ENCODE data around the gene MIP. TPM values are rescaled to one million over a fixed set of nuclear protein-coding genes. Genes with fewer than 3 reads are reported as not detected.
A peak's percentile ranks its signal among the peaks of the same experiment; 100 is the strongest.
"Not testable (repeated sequence)": the region's sequence is repeated elsewhere in the genome, so short reads cannot be mapped to it uniquely, and the experiment has no call there.

The MIP gene
- total RNA-seq, 2 experiments from 2014 or later = not detected

DNA sequence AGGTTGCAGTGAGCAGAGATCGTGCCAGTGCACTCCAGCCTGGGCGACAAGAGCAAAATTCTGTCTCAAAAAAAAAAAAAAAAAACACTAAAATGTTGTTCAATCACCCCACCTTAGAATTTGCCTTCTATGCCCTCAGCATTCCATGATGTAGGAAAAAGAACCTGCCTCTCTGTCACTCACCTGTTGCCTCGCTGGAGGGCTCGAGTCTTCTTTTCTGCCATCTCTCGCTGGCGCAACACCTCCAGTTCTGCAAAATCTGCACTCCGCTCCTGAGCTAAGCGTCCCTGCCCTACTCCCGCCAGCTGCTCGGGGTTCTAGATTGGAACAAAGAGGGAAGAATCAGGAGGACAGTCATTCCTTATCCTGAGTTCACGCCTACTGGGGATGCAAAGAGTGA, 23.2 kb downstream of the MIP start:
- Mint-ChIP-seq H3K4me1 (ENCODE audit: low read depth) (no peaks in the 10 kb centered on the region), H3K27me3 (ENCODE audit: low read depth) (no peaks in the 10 kb centered on the region), H3K36me3 (ENCODE audit: low read depth) (peaks cover 40% of the 10 kb centered on the region), H3K27ac (no peak overlapping the region), H3K4me3 (no peak overlapping the region), H3K9me3 (ENCODE audit: insufficient read depth) (no peaks in the 10 kb centered on the region)
- POLR2A ChIA-PET = no interaction called here
- DNase-seq (no peak), ATAC-seq (no peak)
- CTCF ChIA-PET = no interaction called here

DNA sequence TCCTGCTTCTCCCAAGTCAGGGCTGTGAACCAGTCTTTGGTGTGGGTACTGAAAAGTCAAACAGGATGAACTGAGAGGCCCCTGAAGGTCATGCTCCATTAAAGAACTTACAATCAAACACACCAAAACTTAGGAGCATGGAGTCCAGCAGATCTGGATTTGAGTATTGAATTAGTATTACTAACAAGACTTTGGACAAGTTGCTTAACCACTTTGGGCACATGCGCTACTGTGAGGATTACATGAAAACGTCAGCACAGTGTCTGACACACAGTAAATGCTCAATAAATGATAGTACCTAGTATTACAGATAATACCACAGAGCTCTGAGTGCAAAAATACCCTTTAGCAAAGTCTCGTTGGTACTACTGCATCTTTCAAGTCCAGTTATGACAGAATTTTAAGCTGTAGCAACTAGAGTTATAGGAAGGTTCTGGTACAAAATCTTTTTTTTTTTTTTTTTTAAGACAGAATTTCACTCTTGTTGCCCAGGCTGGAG, 28.5 kb downstream of the MIP start:
- H3K9me3 Mint-ChIP-seq (ENCODE audit: insufficient read depth) = no peaks in the 10 kb centered on the region
- H3K27me3 Mint-ChIP-seq (ENCODE audit: low read depth) = no peaks in the 10 kb centered on the region
- H3K27ac Mint-ChIP-seq = no peak overlapping the region
- no peak overlapping the region for H3K4me3 Mint-ChIP-seq
- H3K4me1 Mint-ChIP-seq (ENCODE audit: low read depth) = peaks cover 8% of the 10 kb centered on the region
- DNase-seq (no peak), ATAC-seq (no peak)
- H3K36me3 Mint-ChIP-seq (ENCODE audit: low read depth) = peaks cover 66% of the 10 kb centered on the region
- POLR2A ChIA-PET = interaction anchor here (0.7 kb wide), 1 partner anchor 23 kb away, joined by 6 read pairs; the partner anchor contains the start of gene TIMELESS
- CTCF ChIA-PET = no interaction called here

DNA sequence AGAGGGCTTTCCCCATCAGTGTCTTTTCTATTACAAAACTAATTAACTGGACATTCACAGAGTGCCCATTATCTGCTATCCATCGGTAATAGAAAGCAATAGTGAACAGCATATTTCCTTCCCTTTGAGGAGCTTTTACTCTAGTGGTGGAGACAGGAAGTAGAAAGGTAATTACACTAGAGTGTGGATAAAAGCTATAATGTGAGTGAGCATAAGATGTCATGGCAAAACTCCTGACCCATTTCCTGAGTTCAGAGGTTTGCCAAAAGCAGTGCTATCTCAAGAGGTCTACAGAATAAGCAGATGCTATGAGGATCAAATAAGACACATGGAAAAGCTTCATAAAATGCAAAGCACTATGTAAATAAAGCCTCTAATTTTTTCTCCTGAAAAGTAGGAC, 29.3 kb downstream of the MIP start:
- peaks cover 8% of the 10 kb centered on the region for H3K4me1 Mint-ChIP-seq (ENCODE audit: low read depth)
- peak overlapping the region; percentile 62 for H3K27ac Mint-ChIP-seq
- H3K9me3 Mint-ChIP-seq (ENCODE audit: insufficient read depth) = no peaks in the 10 kb centered on the region
- DNase-seq (no peak), ATAC-seq (no peak)
- H3K27me3 Mint-ChIP-seq (ENCODE audit: low read depth) = no peaks in the 10 kb centered on the region
- ChIA-PET CTCF (interaction anchor here (1.2 to 3.5 kb wide), 2 partner anchors 29 to 39 kb away, joined by 3 to 13 read pairs; no protein-coding TSS in a partner anchor), POLR2A (interaction anchor here (0.5 to 1.1 kb wide), 3 partner anchors 23 to 87 kb away, joined by 3 read pairs; partner anchors contain the start of genes IL23A and TIMELESS)
- peaks cover 64% of the 10 kb centered on the region for H3K36me3 Mint-ChIP-seq (ENCODE audit: low read depth)
- H3K4me3 Mint-ChIP-seq = no peak overlapping the region

DNA sequence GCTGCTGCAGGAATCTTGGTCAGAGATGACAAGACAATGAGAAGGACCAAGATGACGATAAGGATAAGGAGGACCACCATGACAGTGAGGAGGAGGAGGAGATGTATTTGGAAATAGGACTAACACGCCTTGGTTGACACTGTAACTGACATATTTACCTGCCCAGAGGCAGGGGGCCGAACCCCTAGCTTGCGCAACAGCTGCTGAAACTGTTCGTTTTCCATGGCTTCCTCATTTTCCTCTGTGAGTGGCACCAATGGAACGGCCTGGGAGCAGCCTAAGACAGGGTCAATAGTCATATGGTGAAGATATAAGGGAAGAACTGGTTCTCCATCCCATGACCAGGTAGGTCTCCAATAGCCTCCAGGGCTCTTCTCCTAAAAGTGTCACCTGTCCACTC, 34.0 kb downstream of the MIP start:
- Mint-ChIP-seq H3K27ac (no peak overlapping the region), H3K27me3 (ENCODE audit: low read depth) (no peaks in the 10 kb centered on the region), H3K9me3 (ENCODE audit: insufficient read depth) (no peaks in the 10 kb centered on the region), H3K4me1 (ENCODE audit: low read depth) (peaks cover 6% of the 10 kb centered on the region), H3K36me3 (ENCODE audit: low read depth) (peaks cover 65% of the 10 kb centered on the region), H3K4me3 (no peak overlapping the region)
- ATAC-seq (no peak), DNase-seq (no peak)
- POLR2A ChIA-PET = no interaction called here
- CTCF ChIA-PET = no interaction called here

DNA sequence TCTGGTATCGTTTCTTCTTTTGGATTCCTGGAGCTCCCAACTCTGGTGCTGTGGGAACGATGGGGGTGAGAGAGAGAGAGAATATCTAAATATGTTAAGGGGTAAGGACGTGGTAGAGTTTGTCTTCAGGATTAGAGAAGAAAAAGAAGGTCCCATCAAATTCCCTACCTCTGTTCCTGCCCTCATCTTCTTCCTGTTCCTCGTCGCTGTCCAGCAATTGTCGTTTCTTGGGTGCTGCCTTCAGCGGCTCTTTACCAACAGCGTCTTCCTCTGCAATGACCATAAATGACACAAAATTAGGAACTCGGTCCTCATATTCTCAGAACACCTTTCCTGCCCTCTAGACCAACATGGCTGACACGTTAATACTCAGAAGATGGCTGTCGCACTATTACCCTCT, 36.7 kb downstream of the MIP start:
- H3K27ac Mint-ChIP-seq = no peak overlapping the region
- no peaks in the 10 kb centered on the region for H3K27me3 Mint-ChIP-seq (ENCODE audit: low read depth)
- DNase-seq (no peak), ATAC-seq (no peak)
- CTCF ChIA-PET = interaction anchor here (1.2 kb wide), 1 partner anchor 46 kb away, joined by 7 read pairs; no protein-coding TSS in a partner anchor
- POLR2A ChIA-PET = no interaction called here
- H3K36me3 Mint-ChIP-seq (ENCODE audit: low read depth) = peaks cover 48% of the 10 kb centered on the region
- H3K4me1 Mint-ChIP-seq (ENCODE audit: low read depth) = no peaks in the 10 kb centered on the region
- H3K4me3 Mint-ChIP-seq = no peak overlapping the region
- no peaks in the 10 kb centered on the region for H3K9me3 Mint-ChIP-seq (ENCODE audit: insufficient read depth)

DNA sequence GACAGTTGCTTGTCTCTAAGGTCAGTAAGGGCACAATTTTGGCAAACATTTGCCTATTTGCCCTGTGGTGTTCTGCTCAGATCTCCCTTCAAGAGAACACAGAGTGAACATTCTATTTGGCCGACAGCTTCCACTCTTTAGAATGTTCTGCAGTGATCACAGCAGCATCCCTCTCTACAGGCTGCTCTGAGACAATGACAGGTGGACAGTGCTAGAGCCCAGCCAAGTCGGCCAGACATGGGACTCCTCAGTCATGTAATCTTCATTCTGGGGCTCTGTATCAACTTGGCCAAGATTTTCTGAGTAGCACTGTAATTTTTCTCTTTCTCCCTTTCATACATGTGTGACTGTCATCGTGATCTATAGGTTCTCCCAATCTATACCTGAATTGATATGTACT, 40.1 kb downstream of the MIP start:
- Mint-ChIP-seq H3K4me3 (no peak overlapping the region), H3K27ac (no peak overlapping the region), H3K4me1 (ENCODE audit: low read depth) (no peaks in the 10 kb centered on the region), H3K36me3 (ENCODE audit: low read depth) (peaks cover 31% of the 10 kb centered on the region), H3K9me3 (ENCODE audit: insufficient read depth) (no peaks in the 10 kb centered on the region), H3K27me3 (ENCODE audit: low read depth) (no peaks in the 10 kb centered on the region)
- ChIA-PET CTCF (no interaction called here), POLR2A (interaction anchor here (0.6 kb wide), 1 partner anchor 36 kb away, joined by 4 read pairs; no protein-coding TSS in a partner anchor)
- DNase-seq = no peak
- no peak for ATAC-seq

DNA sequence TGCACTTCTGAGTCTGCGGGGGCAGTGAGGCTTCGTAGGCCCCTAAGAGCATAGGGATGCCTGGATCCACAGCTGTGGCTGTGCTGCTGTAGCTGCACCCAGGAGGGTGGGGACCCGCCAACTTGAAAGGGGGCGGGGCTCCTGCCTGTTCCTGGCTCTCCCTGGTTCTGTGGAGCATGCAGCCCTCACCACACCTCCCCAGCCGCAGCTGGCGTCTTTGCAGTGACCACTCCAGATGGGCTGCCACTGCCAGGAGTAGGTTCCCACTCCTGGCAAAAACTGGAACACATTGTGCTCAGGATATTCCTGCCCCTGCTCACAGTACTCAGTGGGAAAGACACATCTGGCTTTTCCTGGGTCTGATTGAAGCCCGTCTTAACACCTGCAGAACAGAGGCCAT, 41.1 kb downstream of the MIP start:
- DNase-seq (no peak), ATAC-seq (no peak)
- POLR2A ChIA-PET = no interaction called here
- CTCF ChIA-PET = interaction anchor here (0.6 kb wide), 1 partner anchor 321 kb away, joined by 3 read pairs; no protein-coding TSS in a partner anchor
- Mint-ChIP-seq H3K36me3 (ENCODE audit: low read depth) (peaks cover 26% of the 10 kb centered on the region), H3K27me3 (ENCODE audit: low read depth) (no peaks in the 10 kb centered on the region), H3K4me3 (no peak overlapping the region), H3K4me1 (ENCODE audit: low read depth) (no peaks in the 10 kb centered on the region), H3K9me3 (ENCODE audit: insufficient read depth) (no peaks in the 10 kb centered on the region), H3K27ac (no peak overlapping the region)

DNA sequence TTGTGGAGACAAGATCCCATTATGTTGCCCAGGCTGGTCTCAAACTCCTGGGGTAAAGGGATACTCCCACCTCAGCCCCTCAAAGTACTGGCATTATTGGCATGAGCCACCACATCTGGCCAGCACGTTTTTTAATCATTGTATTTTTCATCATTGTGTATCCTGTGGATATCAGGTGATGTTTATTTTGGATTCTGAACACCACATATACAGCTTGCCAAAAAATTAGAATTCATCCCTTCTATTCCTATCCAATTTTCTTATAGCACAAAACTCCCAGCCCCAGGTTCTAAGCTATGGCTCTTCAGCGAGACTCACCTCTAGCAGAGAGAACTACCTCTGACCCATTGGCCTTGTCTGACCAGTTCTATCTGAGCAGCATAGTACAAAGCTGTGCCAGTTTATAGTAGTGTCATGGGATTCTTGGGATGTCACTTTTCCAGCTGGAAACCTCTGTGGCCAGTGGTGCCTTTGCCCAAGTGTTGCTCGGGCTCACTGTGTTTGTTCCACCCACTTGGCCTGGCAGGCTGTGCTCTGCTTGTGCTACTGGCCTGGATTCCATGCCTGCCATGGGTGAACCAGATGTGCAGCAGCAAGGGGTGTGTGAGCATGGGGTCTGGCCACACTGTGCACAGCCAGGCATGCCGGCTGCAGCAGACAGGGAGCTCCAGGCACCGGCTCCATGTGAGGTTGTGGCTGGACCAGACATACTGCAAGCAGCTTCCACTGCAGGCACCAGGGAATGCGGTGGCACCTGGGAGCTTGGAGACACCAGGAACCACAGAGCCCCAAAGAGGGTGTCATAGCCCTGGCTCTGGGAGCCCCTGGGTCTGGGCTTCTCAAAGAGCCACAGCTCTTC, 42.4 kb downstream of the MIP start:
- Mint-ChIP-seq H3K4me3 (no peak overlapping the region), H3K27me3 (ENCODE audit: low read depth) (no peaks in the 10 kb centered on the region), H3K36me3 (ENCODE audit: low read depth) (peaks cover 17% of the 10 kb centered on the region), H3K27ac (no peak overlapping the region), H3K9me3 (ENCODE audit: insufficient read depth) (no peaks in the 10 kb centered on the region), H3K4me1 (ENCODE audit: low read depth) (no peaks in the 10 kb centered on the region)
- ChIA-PET CTCF (no interaction called here), POLR2A (interaction anchor here (0.7 kb wide), 1 partner anchor 524 kb away, joined by 3 read pairs; no protein-coding TSS in a partner anchor)
- ATAC-seq = no peak
- no peak for DNase-seq

DNA sequence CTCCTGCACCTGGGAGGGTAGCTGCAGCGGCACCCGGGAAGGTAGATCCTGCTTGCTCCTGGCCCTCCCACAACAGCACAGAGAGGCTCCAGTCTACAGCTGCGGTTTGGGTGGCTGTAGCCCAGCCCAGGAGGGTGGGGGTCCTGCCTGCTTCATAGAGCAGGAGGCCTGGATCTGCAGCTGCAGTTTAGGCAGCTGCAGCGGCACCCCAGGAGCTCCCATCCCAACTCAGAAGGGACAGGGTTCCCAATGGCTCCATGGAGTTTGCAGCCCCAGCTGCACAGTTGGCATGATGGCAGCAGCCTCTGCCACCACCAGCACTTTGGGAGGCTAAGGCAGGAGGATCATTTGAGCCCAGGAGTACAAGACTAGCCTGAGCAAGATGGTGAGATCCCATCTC, 43.7 kb downstream of the MIP start:
- peaks cover 7% of the 10 kb centered on the region for H3K36me3 Mint-ChIP-seq (ENCODE audit: low read depth)
- CTCF ChIA-PET = no interaction called here
- no peak for ATAC-seq

DNA sequence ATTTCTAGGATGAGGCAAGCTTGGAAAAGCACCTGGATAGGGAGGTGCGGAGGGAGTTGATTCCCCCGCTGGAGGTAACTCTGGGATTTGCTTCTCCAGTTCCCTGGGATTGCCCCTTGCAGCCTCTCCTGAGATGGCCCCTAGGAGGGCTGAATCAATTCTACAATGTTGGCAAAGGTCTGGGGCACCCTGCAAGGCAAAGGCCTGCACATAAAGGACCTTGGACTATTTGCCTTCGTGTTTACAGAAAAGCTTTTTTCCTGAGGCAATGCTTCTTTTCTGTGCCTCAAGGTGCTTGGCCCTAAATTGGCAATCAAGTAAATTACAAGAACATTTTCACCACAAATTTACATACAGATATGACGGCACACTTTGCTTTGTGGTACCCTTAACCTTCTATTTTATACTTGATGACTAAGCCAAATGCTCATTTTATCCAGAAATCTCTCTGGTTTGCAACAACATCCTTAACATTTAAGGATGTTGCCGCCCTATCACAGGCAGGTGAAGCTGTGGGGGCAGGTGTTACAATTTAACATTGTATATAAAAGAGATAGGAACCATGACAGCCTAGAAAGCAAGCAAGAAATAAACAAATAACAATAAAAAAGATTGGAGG, 45.5 kb downstream of the MIP start:
- Mint-ChIP-seq H3K4me3 (no peak overlapping the region), H3K9me3 (ENCODE audit: insufficient read depth) (no peaks in the 10 kb centered on the region), H3K27ac (no peak overlapping the region), H3K36me3 (ENCODE audit: low read depth) (peaks cover 4% of the 10 kb centered on the region), H3K27me3 (ENCODE audit: low read depth) (no peaks in the 10 kb centered on the region), H3K4me1 (ENCODE audit: low read depth) (no peaks in the 10 kb centered on the region)
- ATAC-seq = no peak
- POLR2A ChIA-PET = no interaction called here
- CTCF ChIA-PET = no interaction called here
- no peak for DNase-seq

More for the DNA sequence above, 43.7 kb downstream of the MIP start:
- DNase-seq = no peak
- H3K27ac Mint-ChIP-seq = no peak overlapping the region
- H3K27me3 Mint-ChIP-seq (ENCODE audit: low read depth) = no peaks in the 10 kb centered on the region
- H3K4me1 Mint-ChIP-seq (ENCODE audit: low read depth) = no peaks in the 10 kb centered on the region
- no peak overlapping the region for H3K4me3 Mint-ChIP-seq
- H3K9me3 Mint-ChIP-seq (ENCODE audit: insufficient read depth) = no peaks in the 10 kb centered on the region
- POLR2A ChIA-PET = no interaction called here

DNA sequence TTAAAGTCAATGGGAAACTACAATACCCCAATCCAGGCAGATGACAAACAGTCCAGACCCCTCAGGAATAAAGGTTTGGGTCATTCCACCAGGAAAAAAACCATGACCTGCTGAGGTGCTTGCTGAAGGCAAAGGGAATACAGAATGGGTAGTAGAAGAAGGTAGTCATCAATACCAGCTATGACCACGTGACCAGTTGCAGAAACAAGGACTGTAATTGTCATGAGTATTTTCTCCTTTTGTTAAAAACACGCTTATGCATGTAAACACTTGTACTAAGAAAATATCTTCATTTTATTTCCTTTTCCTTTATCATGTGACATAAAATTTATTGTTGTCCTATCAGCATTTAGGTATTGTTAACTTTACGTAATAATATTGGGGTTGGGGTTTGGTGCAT, 50.2 kb downstream of the MIP start:
- DNase-seq; H3K27ac Mint-ChIP-seq; H3K4me3 Mint-ChIP-seq; ATAC-seq; H3K9me3 Mint-ChIP-seq (ENCODE audit: insufficient read depth); H3K36me3 Mint-ChIP-seq (ENCODE audit: low read depth); H3K27me3 Mint-ChIP-seq (ENCODE audit: low read depth); POLR2A ChIA-PET; CTCF ChIA-PET; H3K4me1 Mint-ChIP-seq (ENCODE audit: low read depth): not testable (repeated sequence)

DNA sequence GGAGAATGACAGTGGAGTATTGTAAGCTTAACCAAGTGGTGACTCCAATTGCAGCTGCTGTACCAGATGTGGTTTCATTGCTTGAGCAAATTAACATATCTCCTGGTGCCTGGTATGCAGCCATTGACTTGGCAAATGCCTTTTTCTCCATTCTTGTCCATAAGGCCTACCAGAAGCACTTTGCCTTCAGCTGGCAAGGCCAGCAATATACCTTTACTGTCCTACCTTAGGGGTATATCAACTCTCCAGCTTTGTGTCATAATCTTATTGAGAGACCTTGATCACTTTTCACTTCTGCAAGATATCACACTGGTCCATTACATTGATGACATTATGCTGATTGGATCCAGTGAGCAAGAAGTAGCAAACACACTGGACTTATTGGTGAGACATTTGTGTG, 52.8 kb downstream of the MIP start:
- POLR2A ChIA-PET; H3K27me3 Mint-ChIP-seq (ENCODE audit: low read depth); H3K4me1 Mint-ChIP-seq (ENCODE audit: low read depth); CTCF ChIA-PET; ATAC-seq; H3K36me3 Mint-ChIP-seq (ENCODE audit: low read depth); H3K27ac Mint-ChIP-seq; H3K4me3 Mint-ChIP-seq; DNase-seq: not testable (repeated sequence)
- peaks cover 11% of the 10 kb centered on the region for H3K9me3 Mint-ChIP-seq (ENCODE audit: insufficient read depth)

Measured in activated CD8-positive, alpha-beta T cell treated with anti-CD3 and anti-CD28 coated beads, Interleukin-2, amount 10 ng/mL, durations not matched to agents 7 days and 5 days (primary cell).